ENCODE results near the gene A1BG.
"Not testable (repeated sequence)": the region's sequence is repeated elsewhere in the genome, so short reads cannot be mapped to it uniquely, and the experiment has no call there.

The A1BG gene

DNA sequence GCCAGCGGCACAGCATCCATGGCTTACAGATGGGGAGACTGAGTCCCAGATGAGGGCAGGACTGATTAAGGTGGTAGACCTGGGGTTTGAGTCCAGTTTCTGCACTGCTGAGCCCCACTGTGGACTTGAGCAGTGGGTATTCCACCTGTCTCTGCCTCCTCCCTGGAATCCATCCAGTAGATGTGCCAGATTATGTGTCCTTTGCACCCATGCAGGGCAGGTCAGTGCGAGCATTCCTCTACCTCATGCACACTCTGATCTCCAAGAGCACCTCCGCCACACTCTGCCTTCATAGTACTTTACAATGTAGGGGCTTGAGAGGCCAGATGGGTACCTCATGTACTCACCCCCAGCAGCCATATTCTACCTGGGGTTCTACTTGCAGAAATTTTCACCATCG lies 16.5 kb downstream of the A1BG start:
- no peak for DNase-seq (ENCODE audit: low read depth in 2 of 2, low spot score in 1 of 2)

DNA sequence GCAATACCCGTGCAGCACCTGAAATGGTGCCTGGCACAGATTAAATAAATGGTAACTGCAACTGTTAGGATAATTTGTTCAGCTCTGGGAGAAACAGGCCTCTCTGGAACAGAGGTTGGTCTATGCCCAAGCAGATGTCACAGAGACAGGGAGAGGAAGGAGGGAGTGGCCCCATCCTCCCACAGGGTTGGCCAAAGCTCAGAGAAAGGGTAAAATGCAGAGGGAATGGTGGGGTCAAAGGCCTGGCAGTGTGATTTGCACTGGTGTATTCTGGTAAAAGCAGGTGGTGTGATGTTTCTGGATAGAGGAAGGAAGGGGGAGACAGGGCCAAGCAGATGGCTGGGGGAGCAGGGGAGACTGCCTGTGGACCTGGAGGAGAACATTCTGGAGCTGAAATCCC lies 17.1 kb downstream of the A1BG start:
- DNase-seq (ENCODE audit: low read depth in 2 of 2, low spot score in 1 of 2), result no peak

GRCh38 chr19:58335630-58336029 lies 17.7 kb downstream of the A1BG start:
- DNase-seq (ENCODE audit: low read depth in 2 of 2, low spot score in 1 of 2), result no peak

DNA sequence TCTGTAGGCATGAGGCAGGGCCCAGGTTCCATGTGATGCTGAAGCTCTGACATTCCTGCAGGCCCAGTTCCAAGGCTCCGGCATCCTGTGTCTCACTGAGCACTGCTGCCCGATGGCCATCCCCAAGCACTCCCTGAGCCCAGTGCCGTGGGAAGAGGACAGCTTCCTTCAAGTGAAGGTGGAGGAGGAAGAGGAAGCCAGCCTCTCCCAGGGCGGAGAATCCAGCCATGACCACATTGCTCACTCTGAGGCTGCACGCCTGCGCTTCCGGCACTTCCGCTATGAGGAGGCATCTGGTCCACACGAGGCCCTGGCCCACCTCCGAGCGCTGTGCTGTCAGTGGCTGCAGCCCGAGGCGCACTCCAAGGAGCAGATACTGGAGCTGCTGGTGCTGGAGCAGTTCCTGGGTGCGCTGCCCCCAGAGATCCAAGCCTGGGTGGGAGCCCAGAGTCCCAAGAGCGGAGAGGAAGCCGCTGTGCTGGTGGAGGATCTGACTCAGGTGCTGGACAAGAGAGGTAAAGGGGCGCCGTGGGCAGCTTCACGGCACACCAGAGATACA lies 18.5 kb downstream of the A1BG start:
- no peak for DNase-seq (ENCODE audit: low read depth in 2 of 2, low spot score in 1 of 2)

- no peak for DNase-seq (ENCODE audit: low read depth in 2 of 2, low spot score in 1 of 2)
Measured at GRCh38 chr19:58332697-58333096, 20.6 kb downstream of the A1BG start.

GRCh38 chr19:58330458-58330857 lies 22.8 kb downstream of the A1BG start:
- no peak for DNase-seq (ENCODE audit: low read depth in 2 of 2, low spot score in 1 of 2)

GRCh38 chr19:58328999-58329398 lies 24.3 kb downstream of the A1BG start:
- DNase-seq (ENCODE audit: low read depth in 2 of 2, low spot score in 1 of 2), result no peak

DNA sequence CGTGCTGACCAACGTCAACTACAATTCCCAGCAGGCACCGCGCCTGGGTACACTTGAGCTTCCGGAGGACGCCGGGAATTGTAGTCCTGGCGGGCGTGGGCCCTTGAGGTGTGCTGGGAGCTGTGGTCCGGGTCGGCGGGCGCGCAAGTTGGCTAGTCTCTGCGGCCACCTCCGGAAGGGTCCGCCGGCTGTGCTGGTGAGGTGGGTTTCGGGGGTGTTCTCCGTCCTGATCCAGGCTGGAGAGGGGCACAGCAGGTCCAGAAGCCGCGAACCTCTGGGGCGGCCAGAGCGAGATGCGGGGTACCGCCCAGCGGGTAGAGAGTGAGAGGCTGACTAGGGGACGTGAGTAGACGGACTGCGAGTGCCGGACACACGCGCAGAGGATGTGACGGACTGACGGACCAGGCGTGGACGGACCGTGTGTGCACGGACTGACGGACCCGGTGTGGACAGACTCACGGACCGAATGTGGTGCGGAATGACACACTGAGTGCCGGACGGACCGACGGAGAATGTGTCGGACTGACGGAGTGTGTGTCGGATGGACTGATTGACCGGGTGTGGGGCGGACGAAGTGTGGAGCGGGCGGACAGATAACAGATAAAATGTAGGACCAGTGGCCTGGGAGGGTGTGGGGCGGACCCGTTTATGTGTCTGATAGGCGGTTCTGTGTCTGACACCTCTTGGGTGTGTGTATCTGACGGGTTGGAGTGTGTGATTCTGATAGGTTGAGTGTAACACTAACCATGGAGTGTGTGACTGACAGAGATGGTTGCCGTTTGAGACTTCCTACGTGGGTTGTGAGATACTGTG lies 26.2 kb downstream of the A1BG start, which contains the start of gene ZSCAN22:
TSS of gene ZSCAN22 (plus strand) at position 81 of the 813 bp plus-strand sequence. CDS start 7,809 bp downstream, outside the sequence.
- peak; percentile 72 to 75 for DNase-seq (ENCODE audit: low read depth in 2 of 2, low spot score in 1 of 2)

DNA sequence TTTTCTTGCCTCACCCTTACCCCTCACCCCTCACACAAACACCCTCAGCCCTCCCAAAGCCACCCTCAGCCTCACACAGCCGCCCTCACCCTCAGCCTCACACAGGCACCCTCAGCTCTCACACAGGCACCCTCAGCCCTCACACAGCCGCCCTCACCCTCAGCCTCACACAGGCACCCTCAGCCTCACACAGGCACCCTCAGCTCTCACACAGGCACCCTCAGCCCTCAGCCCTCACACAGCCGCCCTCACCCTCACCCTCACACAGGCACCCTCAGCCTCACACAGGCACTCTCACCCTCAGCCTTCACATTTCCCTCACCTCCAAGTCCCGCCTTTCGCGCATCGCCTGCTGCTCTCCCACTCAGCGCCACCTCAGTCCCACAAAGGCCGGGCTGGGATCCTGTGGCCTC lies 26.8 kb downstream of the A1BG start:
- no peak for DNase-seq (ENCODE audit: low read depth in 2 of 2, low spot score in 1 of 2)

GRCh38 chr19:58325311-58326022 lies 27.8 kb downstream of the A1BG start:
- DNase-seq (ENCODE audit: low read depth in 2 of 2, low spot score in 1 of 2), result no peak

- no peak for DNase-seq (ENCODE audit: low read depth in 2 of 2, low spot score in 1 of 2)
Measured at GRCh38 chr19:58319241-58319640, 34.1 kb downstream of the A1BG start.

- no peak for DNase-seq (ENCODE audit: low read depth in 2 of 2, low spot score in 1 of 2)
Measured at GRCh38 chr19:58318297-58318696, 35.0 kb downstream of the A1BG start.

GRCh38 chr19:58317476-58318072 lies 35.7 kb downstream of the A1BG start:
- DNase-seq (ENCODE audit: low read depth in 2 of 2, low spot score in 1 of 2), result no peak

- DNase-seq (ENCODE audit: low read depth in 2 of 2, low spot score in 1 of 2), result no peak
Measured at GRCh38 chr19:58315580-58315979, 37.7 kb downstream of the A1BG start.

DNA sequence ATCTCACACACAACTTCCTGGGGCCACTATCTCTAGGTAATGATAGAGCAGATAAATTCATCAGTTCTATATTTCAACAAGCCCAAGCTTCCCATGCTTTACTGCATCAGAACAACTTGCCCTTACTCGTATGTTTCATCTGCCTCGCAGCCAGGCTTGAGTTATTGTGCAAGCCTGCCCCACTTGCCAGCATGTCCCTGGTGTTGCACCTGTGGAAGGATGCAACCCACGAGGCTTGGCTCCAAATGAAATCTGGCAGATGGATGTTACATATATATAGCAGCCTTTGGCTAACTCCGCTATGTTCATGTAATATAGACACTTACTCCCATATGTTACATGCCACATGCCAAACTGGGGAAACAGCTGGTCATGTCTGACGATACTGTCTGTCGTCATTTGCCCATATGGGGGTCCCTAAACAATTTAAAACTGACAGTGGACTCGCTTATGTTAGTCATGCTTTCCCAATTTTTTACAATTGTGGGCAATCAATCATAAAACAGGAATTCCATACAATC lies 41.9 kb downstream of the A1BG start:
- DNase-seq (ENCODE audit: low read depth in 2 of 2, low spot score in 1 of 2), result no peak

GRCh38 chr19:58310685-58311084 lies 42.6 kb downstream of the A1BG start:
- not testable (repeated sequence) for DNase-seq (ENCODE audit: low read depth in 2 of 2, low spot score in 1 of 2)

DNA sequence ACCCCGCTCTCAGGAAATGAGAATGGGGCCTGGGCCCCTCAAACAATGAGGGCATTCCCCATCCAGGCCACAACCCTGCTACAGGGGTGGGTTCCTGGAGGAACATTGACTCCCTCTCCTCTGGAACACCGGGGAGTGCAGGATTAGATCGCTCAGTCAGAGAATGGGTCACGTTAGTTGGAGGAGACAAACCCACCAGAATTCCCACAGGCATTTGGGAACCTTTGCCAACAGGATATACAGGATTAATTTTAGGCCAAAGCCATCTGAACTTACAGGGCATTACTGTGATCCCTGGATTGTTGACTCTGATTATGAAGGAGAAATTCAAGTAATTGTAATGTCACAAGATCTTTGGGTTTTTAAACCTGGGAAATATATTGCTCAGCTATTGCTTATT lies 45.6 kb downstream of the A1BG start:
- DNase-seq (ENCODE audit: low read depth in 2 of 2, low spot score in 1 of 2), result no peak

GRCh38 chr19:58305932-58306323 lies 47.4 kb downstream of the A1BG start:
- DNase-seq (ENCODE audit: low read depth in 2 of 2, low spot score in 1 of 2), result no peak

DNA sequence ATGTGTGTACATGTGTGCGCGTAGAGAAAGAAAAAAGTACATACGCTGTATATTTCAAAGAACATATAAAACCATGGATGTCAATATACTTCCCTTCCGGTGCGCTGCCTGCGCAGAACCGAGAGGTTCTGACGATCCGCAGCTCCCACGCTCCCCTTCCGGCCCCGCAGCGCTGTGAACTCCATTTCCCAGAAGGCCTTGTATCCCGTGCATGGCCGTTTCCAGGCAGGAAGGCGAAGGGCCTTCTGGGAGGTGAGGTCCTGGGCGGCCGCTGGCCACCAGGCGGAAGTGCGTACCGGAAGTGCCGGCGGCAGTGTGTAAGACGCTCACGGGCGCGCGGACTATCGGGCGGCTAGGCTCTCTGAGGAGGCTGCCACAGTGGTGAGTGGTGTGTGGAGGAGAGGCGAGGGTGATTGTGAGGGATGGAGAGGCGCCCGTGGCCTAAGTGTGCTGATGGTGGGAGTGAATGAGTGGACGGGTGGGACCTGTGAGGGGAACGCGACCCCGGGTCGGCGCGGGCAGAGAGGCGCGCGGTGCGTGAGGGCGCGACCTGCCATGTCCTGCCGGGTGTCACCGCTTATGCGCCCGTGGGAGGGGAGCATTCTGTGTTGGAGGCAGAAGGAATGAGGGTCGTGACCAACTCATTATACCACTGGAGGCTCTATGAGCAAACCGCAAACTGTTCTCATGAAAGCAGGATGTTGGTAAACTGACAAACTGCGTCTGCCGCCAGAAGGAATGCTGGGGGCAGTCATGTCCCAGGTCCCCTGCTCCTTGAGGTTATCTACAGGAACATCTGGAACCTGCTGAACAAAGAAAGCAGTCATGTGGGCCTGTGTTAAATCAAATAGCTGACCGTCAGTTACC lies 48.0 kb downstream of the A1BG start, which contains the start of gene ERVK3-1:
TSS of gene ERVK3-1 (plus strand) at position 313 of the 867 bp plus-strand sequence. CDS start 6,792 bp downstream, outside the sequence.
- peak; percentile 85 to 89 for DNase-seq (ENCODE audit: low read depth in 2 of 2, low spot score in 1 of 2)

DNA sequence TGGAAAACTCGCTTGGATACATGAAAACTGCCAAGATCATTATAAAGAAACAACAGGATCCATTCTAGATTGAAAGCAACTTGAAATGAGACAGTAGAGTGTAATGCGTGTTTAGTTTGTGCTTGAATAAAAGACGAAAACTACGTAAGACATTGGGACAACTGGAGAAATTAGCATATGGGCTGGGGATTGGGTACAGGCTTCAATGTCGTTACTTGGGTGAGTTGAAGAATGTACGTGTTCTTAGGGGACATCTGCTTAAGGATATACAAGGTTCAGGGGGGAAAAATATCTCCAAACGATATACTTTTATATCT lies 48.6 kb downstream of the A1BG start:
- DNase-seq (ENCODE audit: low read depth in 2 of 2, low spot score in 1 of 2), result no peak

DNA sequence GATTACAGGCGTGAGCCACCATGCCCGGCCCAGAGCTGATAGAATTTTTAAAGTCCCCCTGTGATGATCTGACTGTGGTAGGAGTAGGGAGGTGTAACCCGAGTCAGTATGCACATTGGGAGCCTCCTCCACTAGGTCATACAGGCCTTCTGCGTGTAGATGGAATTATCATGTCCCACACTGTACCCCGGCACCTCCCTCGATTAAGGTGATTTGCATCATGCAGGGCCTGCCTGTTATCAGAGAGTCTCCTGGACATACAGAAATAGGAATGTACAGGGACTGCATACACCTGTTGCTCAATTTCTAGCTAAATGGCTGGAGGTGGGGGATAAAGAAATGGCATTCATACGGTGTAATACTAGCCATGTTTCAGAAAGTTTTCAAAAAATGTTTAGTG lies 49.0 kb downstream of the A1BG start:
- DNase-seq (ENCODE audit: low read depth in 2 of 2, low spot score in 1 of 2), result no peak

All from stimulated activated CD8-positive, alpha-beta memory T cell treated with anti-CD3 and anti-CD28 coated beads, Interleukin-4, amount 100 ng/mL, for 1 hour (primary cell).